Testis (tissue), 2 donors: Measurements from ENCODE around the gene NUP62.

Experiments used
- POLR2A ChIP-seq: fragments of 450-650 bp; IDR thresholded peaks from one replicate; pipeline ENCODE4 v1.6.1; 2017; ENCODE audit warnings: antibody characterized with exemption, mild to moderate bottlenecking, moderate library complexity
- TF ChIP-seq, protein P1 (sequence below), 3 experiments: fragments of 450-650 bp in 2 of 3; fragments of 200-600 bp in 1 of 3; sonication (generic) in 1 of 3; IDR thresholded peaks; one replicate each; pipeline ENCODE4 v1.5.1; 2016 to 2019; ENCODE audit warnings: antibody characterized with exemption in 3 of 3, mild to moderate bottlenecking in 2 of 3, moderate library complexity in 1 of 3

DNA sequence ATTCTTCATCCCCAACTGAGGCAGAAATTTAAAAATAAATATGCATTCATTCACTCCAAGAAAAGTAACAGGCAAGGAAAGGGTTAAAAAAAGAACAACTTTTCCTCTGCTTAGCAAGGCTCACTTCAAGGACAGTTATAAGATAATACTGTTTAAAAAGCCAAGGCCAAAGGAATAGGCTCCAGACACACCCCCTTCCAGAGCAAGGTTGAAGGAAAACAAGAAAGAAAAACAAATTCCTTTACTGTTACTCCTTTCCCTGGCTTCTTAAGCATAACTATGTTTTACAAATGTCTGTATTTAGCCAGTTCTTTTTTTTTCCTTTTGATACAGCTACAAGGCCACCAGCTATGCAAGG, 23.2 kb upstream of the NUP62 start:
- TF ChIP-seq, protein P1, sequence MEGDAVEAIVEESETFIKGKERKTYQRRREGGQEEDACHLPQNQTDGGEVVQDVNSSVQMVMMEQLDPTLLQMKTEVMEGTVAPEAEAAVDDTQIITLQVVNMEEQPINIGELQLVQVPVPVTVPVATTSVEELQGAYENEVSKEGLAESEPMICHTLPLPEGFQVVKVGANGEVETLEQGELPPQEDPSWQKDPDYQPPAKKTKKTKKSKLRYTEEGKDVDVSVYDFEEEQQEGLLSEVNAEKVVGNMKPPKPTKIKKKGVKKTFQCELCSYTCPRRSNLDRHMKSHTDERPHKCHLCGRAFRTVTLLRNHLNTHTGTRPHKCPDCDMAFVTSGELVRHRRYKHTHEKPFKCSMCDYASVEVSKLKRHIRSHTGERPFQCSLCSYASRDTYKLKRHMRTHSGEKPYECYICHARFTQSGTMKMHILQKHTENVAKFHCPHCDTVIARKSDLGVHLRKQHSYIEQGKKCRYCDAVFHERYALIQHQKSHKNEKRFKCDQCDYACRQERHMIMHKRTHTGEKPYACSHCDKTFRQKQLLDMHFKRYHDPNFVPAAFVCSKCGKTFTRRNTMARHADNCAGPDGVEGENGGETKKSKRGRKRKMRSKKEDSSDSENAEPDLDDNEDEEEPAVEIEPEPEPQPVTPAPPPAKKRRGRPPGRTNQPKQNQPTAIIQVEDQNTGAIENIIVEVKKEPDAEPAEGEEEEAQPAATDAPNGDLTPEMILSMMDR (IDR thresholded peaks at IDR 0.05), result no peak
- TF ChIP-seq POLR2A, result no peak
